HG03108 (cell line): ENCODE results near the gene XRCC4.

Source experiments
- ATAC-seq: cut with Tn5 transposase; IDR thresholded peaks from one replicate; pipeline ENCODE4 v1.9.1; 2021; ENCODE audit warnings: moderate library complexity; ENCODE audit not compliant: unreplicated experiment

XRCC4 gene

DNA sequence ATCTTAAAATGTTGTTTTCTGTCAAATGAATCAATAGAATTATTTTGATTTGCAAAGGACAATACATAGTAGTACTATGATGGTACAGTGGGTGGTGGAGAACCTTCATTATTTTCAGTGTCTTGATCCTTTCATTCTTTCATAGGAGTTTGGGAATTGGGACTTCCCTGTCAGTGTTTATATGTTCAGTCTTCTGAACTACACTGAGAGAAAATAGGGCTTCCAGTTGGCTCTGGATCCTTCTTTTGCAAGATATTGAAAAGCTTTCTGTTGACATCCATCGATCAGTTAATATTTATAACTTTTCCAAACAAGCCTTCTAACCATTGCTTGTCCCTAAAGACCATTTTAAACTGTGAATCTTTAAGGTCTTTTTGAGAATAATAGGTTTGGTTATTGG lies 94.7 kb downstream of the XRCC4 start:
- no peak for ATAC-seq

DNA sequence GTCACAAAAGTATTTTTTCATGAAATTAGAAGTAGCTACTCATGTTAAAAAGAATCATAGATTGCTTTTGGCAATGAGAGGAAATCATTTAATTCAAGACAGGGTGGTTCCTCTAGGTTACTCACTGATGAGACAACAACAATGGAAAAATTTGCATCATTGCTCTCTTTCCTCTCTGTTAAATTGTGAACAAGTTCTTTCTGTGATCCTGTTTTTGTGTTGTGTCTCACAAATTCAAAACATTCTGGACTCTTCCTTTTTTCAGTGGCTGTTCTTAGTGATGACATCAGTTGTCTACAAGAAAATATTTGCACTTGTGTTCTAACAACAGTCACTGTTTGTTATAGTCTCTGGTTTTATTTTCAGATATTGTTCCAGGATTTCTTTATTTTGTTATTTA lies 95.3 kb downstream of the XRCC4 start:
- ATAC-seq, result no peak

DNA sequence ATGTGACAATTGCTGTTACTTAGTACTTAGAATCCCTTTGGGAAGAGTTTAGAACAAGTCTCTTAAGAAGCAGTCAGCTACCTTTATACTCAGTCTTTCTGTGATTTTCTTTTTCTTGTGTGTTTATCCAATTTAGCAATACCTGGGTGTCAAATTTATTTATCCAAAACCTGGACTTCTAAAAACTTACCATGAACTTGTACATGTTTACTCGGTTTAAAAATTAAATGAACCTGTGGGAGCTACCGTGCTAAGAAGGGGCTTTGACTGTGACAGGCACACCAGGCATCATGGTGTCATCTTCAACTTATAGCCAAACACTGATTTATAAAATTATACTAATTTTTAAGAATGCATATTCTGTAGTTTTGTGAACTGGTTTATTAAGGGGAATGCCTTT lies 96.5 kb downstream of the XRCC4 start:
- ATAC-seq, result no peak

DNA sequence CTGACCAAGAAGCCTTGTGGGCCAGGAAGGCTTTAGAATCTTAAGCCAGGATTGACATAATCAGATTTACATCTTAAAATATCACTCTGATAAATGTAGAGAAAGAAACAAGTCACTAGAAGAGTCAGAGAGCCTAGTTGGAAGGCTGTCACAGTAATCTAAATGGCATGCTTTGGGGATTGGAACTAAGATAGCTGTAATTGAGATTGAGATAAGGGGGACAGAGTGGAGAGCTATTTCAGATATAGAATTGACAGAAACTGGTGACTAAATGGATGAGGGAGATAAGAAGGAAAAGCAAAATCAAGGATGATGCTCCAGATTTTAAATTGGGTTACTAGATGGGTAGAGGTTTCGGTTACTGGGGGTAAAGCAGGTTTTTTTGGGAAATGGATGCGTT lies 100.5 kb downstream of the XRCC4 start:
- no peak for ATAC-seq

DNA sequence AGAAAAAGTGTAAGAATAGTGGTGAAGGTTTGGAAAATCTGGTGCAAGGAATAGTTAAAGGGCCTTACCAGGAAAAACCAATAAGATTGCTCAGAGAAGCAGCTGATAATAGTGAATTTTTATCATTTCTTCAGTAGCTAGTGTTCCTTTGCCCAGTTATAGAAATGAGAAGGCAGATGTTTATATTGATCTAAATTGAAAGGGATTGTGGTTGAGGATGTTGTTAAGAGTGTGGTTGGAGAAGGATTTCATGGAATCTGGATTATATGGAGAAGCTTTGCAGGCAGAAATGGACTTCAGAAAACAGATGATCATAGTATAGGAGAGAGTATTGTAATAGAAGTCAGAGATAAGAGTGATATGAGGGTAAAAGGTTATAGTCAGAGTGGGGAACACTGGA lies 102.6 kb downstream of the XRCC4 start:
- ATAC-seq, result no peak

DNA sequence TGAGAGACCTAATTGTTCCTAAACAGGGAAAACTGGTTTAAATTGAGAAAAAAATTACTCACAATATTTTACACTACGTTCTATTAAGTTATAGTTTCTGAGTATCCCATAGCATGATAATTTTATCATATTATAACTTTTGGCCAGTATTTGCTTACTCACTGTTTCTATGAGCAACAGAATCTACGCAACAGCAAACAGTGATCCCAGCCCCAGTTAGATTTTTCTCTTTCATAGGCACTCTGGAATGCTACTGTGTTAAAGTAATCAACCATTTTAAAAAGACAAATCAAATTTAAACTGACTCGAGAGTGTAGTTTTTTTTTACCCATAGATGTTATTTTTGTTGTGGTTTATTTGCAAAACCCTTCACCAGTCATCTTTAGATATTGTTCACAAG lies 107.2 kb downstream of the XRCC4 start:
- no peak for ATAC-seq

DNA sequence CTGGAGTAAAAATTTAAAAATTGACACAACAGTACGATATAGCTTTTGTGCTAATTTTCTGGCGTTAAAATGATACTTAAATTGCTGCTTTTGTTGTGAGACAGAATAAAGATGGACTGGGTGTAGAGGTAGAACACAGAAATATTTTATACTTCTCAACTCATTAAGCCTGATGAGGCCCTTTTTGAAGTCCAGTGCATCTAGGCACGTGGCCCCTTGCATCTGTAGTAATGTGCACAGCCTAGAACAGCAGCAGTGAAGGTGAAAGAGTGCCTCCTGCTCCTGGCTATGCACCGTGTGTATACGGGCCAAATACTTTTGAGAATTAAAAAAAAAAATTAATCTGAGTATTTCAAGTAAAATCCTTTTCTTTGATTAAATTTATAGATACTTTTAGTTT lies 115.6 kb downstream of the XRCC4 start:
- ATAC-seq, result no peak

DNA sequence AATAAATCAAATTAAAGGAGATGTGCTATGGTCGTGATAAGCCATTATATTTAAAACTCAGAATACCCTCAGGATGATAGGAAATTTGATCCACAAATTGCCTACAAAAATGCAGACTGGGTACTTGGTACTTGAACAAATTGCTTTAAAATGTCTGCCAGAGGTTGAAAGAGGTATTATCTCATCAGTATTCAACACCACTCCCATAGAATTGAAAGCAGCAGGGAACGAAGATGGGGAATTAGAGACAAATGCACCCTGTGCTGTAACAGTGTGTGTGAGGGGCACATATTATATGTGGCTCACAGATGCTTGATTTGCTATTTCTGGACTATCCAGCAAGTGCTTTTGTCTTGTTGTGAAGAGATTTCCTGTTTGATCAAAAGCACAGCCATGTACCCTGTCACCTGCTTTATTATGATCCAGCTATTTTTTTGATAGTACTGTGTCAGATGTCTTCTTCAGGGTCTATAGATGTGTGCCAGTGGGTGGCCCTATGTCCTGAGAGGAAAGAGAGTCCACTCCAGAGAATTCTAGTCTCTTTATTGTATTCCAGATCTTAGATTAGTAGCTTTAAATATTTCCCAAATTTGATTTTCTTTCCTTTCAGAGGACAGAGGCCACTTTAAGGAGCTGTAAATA lies 120.1 kb downstream of the XRCC4 start:
- no peak for ATAC-seq

DNA sequence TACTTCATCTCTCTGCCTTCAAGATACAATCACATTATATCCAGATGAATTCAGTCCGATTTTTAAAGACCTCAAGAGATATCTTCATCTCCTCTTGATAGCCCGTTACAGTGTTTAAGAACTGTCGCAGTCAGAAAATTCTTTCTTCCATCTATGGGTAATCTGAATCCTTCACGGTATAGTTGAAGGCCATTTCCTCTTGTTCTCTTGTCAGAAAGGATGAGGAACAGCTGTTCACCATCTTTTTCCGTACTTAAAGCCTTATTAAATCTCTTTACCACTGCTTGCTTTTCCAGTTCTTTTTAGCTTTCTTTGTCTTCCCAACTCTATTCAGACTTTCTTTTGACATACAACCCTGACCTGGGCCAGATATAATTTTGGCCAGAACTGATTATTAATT lies 121.8 kb downstream of the XRCC4 start:
- ATAC-seq, result no peak

DNA sequence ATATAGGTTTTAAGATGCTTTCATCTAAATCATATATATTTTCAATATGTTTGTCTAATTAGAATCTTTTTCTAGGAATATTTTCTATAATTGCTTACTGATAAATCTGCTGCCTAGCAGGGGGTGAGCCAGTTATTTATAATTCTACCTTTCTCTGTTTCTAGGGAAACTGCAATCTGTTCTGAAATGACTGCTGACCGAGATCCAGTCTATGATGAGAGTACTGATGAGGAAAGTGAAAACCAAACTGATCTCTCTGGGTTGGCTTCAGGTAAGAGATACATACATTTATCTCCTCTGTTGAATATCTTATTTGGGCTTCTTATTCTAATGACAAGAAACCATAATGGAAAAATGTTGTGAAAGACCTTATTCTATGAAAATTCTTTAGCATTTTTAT lies 127.3 kb downstream of the XRCC4 start:
- no peak for ATAC-seq

DNA sequence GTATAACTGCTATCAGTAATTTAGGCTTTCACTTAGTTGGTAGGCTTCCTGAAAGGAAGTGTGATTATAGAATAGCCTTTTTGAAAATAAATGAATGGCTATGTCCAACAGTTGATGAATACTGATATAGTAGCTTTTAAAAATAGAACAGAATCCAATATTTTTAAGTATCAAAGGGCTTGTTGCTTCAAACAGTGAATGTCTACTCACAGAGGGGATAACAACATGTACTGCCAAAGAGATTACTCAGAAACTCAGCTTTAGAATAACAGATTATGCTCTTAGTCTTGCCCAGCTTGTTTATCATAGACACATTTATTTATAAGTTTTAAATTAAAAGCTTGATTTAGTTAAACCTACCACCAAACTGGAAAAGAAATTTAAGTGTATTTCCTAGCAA lies 132.6 kb downstream of the XRCC4 start:
- no peak for ATAC-seq

DNA sequence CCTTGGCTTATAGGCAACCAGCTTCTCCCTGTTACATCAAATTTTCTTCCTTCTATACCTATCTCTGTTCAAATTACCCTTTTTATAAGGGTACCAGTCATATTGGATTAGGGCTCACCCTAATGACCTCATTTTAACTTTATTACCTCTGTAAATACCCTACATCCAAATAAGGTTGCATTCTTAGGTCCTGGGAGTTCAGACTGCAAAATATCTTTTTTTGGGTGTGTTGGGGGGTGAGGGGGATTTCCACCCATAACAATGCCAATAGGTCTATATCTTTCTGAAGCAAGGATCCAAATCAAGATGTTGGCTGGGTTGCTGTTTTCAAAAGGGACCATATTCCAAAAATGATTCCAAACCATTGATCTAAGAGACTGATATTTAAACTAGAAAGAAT lies 141.7 kb downstream of the XRCC4 start:
- ATAC-seq, result no peak

DNA sequence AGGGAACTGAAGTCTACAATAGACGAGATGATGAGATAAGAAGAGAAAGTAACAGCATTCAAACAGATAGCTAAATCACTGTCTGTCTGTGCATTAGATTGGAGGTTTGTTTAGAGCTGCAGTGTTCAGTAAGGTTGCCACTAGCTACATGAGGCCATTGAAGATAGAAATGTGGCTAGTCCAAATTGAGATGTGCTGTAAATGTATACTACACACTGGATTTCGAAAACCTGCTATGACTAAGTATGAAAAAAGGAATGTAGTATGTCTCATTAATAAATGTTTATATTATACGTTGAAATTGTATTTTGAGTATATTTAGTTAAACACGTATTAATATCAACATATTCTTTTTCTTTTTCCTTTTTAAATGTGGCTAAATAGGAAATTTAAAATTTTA lies 142.1 kb downstream of the XRCC4 start:
- ATAC-seq, result no peak

DNA sequence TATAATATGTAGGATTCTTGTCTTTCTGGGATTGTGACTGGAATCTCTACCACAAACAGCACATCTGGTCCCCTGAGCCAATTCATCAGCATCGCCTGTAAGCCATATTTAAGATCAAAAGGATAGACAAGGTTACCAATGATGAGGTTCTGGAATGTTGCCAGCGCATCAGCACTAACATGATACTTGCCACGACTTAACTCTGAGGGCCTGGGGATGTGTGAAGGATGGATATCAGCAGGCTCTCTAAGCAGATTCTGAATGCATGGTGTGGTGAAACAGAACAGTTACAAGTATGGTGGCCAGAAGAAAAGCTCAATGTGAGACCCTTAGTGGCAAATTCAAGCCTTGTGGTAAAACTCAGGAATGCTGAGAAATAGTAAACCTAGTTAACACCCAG lies 143.0 kb downstream of the XRCC4 start:
- no peak for ATAC-seq

DNA sequence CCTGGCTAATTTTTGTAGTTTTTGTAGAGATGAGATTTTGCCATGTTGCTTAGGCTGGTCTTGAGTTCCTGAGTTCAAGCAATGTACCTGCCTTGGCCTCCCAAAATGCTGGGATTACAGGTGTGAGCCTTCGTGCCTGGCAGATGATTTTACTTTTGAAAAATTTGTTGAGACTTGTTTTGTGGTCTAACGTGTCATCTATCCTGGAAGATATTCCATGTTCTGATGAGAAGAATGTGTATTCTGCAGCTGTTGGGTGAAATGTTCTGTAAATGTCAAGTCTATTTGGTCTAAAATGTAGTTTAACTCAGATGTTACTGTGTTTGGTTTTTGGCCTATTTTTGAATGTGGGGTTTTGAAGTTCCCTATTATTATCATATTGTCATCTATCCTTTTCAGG lies 145.6 kb downstream of the XRCC4 start:
- ATAC-seq, result no peak

DNA sequence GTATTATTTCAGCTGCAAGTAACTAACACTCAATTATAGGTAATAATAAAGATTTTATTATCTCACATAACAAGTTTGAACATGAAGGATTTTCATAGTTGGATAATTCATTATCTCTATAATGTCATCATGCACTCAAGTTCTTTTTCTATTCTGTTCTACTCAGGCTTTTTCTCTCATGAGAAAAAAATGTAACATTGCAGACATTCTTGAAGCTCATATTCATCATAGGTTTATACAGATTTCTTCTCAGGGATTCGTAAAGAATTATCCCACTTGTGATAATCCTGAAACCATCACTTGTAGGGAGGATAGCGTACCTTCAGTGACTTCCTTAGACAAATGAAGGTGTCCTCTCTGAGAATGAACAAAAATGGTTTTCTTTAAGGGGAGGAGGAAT lies 150.3 kb downstream of the XRCC4 start:
- no peak for ATAC-seq

DNA sequence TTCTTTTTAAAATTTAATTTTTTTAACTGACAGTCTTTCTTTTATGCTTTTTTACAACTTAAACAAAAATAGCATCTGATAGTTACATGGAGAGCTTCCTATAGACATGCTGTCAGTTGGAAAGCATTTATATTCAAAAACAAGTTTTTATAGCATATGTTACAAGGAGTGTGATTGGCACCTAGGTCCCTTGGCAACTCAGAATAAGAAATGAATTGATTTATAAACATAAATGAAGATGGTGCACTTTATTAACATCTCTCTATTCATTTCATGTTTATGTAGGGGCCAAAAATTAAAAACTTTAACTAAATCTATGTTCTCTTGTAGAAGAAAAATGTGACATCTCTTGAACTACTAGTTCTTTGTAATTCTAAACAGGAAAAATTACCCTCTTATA lies 153.2 kb downstream of the XRCC4 start:
- ATAC-seq, result no peak

DNA sequence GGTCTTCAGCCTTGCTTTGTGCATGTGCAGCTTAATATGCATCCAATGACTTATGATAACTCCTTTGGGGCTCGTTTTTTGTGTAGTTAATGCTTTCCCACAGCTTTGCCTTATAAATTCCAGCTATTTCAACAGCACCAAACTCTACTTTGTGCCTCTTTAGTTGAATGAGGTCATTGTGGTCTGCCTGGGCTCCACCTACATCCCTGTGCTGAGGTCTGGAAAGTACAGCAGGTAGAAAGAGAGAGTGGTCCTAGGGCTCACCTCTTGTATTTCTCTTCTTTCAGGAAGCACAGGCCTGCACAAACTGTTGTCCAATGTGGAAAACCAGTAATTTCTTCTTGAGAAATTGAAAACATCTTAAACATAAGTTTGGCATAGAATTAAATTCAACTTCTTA lies 167.2 kb downstream of the XRCC4 start:
- no peak for ATAC-seq

DNA sequence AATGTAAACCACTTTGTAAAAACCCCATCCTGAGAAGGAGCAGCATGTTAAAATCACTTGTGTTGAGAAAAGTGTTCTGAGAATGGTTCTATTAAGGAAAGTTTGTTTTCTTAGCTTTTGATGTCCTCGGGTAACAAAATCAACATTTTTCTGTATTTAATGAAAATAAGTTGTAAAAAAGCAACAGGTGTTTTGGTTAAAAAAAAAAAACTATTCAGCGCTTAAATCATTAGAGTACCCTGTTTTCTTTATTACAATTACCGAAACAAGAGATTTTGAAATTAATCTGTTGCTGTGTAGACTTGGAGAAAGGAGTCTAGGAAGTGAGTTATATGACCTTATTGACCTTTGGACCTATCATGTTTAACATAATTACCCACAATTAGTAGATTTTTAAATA lies 167.7 kb downstream of the XRCC4 start:
- no peak for ATAC-seq

DNA sequence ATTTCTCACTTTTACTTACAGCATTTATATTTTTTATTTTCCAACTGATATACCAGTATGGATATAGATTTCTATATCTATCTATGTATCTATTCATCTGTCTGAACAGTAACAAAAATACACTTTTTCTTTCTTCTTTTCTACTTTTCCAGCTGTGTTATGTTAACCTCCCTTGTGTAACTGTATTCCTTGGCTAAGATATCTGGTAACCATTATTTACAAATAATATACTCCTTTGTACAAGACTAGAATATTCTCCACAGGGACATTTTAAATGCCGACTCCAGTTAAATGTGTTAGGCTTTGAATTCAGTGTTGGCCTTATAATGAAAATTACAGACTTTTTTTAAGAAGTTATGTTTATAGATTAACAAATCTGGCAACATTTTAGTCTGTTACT lies 168.7 kb downstream of the XRCC4 start:
- no peak for ATAC-seq

DNA sequence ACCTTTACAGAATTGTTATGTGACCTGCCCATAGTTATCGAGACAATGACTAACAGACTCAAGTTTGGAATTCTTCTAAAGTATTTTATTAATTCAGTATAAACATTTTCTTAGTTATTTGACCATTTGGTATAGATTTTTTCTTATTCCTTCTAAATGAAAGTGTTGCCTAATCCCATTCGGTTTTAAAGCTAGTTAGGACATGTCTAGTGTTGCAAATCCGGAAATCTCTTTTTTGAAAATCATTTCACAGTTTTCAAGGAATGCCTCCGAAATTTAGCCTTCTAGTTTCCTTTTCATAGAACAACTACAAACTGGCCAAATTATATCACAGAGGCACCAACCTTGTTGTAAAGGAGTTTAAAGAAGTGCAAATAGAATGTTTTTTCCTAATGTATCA lies 171.8 kb downstream of the XRCC4 start:
- no peak for ATAC-seq

DNA sequence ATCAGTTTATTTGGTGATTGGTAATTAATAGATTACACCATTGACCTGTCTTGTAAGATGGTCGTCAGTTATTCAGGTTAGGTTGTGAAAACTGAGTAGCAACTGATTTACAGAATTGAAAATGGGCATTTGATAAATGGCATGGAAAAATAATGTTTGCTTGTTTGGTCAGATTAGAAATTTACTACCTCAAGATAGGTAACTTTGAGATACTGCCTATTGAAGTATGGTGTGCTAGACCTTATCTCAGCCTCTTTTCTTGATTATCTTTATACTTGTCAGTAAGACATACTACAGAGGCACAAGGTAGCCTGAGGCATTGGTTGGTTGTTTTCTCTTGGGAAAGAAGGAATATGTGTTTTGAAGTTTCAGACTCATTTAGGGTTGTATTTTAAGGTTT lies 174.5 kb downstream of the XRCC4 start:
- no peak for ATAC-seq

DNA sequence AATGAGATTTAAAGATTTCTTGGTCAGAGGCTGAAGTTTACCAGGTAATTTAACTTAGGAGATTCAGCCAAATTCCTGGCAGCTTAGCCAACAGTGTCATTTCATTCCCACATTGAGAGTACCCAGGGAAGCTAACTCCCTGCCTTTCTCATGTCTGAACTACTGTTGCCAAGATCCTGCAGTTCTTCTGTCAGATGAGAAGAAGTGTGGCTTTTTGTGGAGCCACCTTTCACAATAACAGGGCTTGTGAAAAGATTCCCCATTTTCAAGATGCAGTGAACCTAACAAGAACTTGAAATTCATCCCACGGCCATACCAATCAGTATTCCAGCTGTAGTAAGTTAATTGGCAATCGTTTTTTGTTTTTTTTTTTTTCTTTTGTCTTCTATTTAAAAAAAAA lies 176.4 kb downstream of the XRCC4 start:
- ATAC-seq, result no peak

DNA sequence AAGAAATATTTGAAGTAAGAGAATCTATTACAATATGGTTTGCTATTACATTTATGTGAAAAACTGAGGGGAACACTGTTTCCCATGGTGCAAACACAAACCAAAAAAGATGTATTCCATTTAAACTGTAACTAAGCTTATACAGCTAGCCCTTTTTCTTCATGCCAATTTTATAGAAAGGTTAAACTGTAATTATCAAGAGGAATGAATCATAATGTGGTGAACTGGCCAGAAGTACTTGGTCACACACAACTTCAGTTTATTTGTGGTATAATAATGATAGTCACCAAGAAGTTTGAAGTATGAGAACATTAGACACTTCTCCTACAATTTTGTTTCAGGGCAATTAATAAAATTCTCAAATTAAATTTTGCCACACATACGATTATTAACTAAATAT lies 177.9 kb downstream of the XRCC4 start:
- ATAC-seq, result no peak
